HL-60 (cell line): ENCODE measurements around the gene C14orf132.

Experiments
- DNase-seq, 2 experiments: peaks; one replicate each; pipeline ENCODE4 v3.0.0-alpha.2; 2010 to 2020; ENCODE audit warnings: low read depth in 1 of 2, low spot score in 1 of 2
- H3K27ac ChIP-seq: fragments of 250-450 bp; sonication (Bioruptor Pico); replicated peaks from 2 replicates; pipeline ENCODE4 v1.5.1; 2020; ENCODE audit warnings: mild to moderate bottlenecking, moderate library complexity
- H3K27me3 ChIP-seq: fragments of 250-450 bp; sonication (Bioruptor Pico); 2 replicates; pipeline ENCODE4 v1.5.1; 2021; ENCODE audit warnings: mild to moderate bottlenecking, moderate library complexity; ENCODE audit not compliant: insufficient read depth, poor library complexity, severe bottlenecking
- H3K4me3 ChIP-seq: replicated peaks from 2 replicates; pipeline ENCODE4 v1.5.1; 2011; ENCODE audit warnings: mild to moderate bottlenecking, control low read depth, low read length; ENCODE audit not compliant: insufficient read depth
- CTCF ChIP-seq: IDR thresholded peaks from one replicate; pipeline ENCODE4 v1.5.1; 2011; ENCODE audit warnings: low read length, control low read depth, inconsistent platforms; ENCODE audit not compliant: insufficient read depth
- GABPA ChIP-seq: IDR thresholded peaks from 2 replicates; pipeline ENCODE4 v1.6.1; 2012; ENCODE audit warnings: low read depth
- POLR2AphosphoS5 ChIP-seq: IDR thresholded peaks from 2 replicates; pipeline ENCODE4 v1.6.1; 2012; ENCODE audit warnings: low read depth
- REST ChIP-seq: IDR thresholded peaks from 2 replicates; pipeline ENCODE4 v1.6.1; 2012; ENCODE audit warnings: low read depth; ENCODE audit not compliant: insufficient replicate concordance
- SPI1 ChIP-seq: IDR thresholded peaks from 2 replicates; pipeline ENCODE4 v1.6.1; 2012; ENCODE audit warnings: low read depth, mild to moderate bottlenecking, borderline replicate concordance

C14orf132 gene

GRCh38 chr14:96027431-96028355 is 11.5 kb upstream of the C14orf132 start:
- no peak overlapping the region for H3K27ac ChIP-seq
- peaks cover 2% of the 10 kb centered on the region for H3K27me3 ChIP-seq
- no peak overlapping the region for H3K4me3 ChIP-seq
- DNase-seq: no peak
- no peak for TF ChIP-seq SPI1
- TF ChIP-seq GABPA: no peak
- TF ChIP-seq REST: no peak
- TF ChIP-seq CTCF: no peak
- TF ChIP-seq POLR2AphosphoS5: no peak

- no peak for DNase-seq
These were observed 10.0 kb upstream of the C14orf132 start for GRCh38 chr14:96029089-96029645.

More at GRCh38 chr14:96029089-96029645, 10.0 kb upstream of the C14orf132 start:
- H3K4me3 ChIP-seq: no peak overlapping the region
- H3K27me3 ChIP-seq: peaks cover 2% of the 10 kb centered on the region
- no peak for TF ChIP-seq CTCF
- TF ChIP-seq SPI1: no peak
- TF ChIP-seq POLR2AphosphoS5: no peak
- TF ChIP-seq REST: no peak
- TF ChIP-seq GABPA: no peak
- no peak overlapping the region for H3K27ac ChIP-seq
